Measurements from ENCODE around the gene CKS2.
"Not testable (repeated sequence)": the region's sequence is repeated elsewhere in the genome, so short reads cannot be mapped to it uniquely, and the experiment has no call there.

The CKS2 gene

DNA sequence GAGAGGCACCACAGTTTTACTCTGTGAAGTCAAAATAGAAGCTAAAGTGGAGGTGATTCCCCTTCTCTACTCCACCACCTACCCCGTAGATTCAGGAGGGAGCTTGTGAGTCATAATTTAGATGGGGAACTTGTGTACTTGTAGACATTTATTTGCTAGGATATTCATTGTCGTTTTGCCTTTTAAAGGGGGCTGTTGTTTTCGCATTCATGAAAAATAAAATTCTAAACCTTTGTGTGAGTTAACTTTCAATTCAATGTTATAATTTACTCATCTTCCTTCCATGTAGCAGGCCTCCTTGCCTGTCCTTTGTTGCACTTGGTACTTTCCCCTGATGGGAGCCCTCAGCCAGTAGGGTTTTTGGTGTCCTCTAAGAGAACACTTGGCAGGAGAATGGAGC lies 29.3 kb downstream of the CKS2 start:
- DNase-seq (ENCODE audit: insufficient read length, low spot score), result no peak
- TF ChIP-seq, protein P1, sequence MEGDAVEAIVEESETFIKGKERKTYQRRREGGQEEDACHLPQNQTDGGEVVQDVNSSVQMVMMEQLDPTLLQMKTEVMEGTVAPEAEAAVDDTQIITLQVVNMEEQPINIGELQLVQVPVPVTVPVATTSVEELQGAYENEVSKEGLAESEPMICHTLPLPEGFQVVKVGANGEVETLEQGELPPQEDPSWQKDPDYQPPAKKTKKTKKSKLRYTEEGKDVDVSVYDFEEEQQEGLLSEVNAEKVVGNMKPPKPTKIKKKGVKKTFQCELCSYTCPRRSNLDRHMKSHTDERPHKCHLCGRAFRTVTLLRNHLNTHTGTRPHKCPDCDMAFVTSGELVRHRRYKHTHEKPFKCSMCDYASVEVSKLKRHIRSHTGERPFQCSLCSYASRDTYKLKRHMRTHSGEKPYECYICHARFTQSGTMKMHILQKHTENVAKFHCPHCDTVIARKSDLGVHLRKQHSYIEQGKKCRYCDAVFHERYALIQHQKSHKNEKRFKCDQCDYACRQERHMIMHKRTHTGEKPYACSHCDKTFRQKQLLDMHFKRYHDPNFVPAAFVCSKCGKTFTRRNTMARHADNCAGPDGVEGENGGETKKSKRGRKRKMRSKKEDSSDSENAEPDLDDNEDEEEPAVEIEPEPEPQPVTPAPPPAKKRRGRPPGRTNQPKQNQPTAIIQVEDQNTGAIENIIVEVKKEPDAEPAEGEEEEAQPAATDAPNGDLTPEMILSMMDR (IDR thresholded peaks at IDR 0.05; ENCODE audit: insufficient read depth, missing control alignments), result no peak
- no peak for FAIRE-seq

DNA sequence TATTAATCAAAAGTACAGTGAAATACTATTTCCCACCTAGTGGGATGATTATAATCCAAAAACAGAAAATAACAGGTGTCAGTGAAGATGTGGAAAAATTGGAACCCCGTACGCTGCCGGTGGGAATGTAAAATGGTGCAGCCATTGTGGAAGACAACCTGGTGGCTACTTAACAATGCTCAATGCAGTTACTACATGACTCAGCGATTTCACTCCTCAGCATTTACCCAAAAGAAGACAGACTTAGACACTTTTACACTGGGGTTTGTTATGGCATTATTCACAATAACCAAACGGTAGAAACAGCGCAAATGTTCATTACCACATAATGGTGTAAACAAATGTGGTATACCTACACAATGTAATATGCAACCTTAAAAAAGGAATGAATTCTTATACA lies 31.2 kb downstream of the CKS2 start:
- DNase-seq (ENCODE audit: insufficient read length, low spot score), result no peak
- no peak for FAIRE-seq
- TF ChIP-seq, protein P1 (IDR thresholded peaks at IDR 0.05; ENCODE audit: insufficient read depth, missing control alignments), result no peak

DNA sequence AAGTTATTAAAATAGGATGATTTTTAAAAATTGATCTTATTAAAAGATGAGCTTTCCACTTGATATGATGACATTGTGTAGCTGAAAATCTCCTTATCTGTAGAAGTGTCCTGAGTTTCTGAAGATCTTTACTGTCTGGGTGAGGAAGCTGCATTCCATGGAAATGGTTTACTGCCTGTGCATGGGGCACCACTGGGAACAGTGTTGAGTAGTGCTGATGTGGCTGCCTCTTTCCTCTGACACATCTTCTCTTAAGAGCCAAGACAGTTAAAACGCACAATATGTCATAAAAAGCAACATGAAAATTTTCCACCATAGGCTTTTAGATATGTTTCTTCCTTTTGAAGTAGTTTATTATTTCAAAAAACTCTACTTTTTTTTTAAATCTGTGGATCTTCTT lies 32.0 kb downstream of the CKS2 start:
- TF ChIP-seq, protein P1 (IDR thresholded peaks at IDR 0.05; ENCODE audit: insufficient read depth, missing control alignments), result no peak
- FAIRE-seq (no peak), DNase-seq (ENCODE audit: insufficient read length, low spot score) (no peak)

DNA sequence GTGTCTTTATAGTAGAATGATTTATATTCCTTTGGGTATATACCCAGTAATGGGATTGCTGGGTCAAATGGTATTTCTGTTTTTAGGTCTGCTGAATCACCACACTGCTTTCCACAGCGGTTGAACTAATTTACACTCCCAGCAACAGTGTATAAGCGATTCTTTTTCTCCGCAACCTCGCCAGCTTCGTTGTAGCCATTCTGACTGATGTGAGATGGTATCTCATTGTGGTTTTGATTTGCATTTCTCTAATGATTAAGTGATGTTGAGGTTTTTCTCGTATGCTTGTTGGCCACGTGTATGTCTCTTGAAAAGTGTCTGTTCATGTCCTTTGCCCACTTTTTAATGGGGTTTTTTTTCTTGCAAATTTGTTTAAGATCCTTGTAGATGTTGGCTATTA lies 32.8 kb downstream of the CKS2 start:
- FAIRE-seq; DNase-seq (ENCODE audit: insufficient read length, low spot score): not testable (repeated sequence)

DNA sequence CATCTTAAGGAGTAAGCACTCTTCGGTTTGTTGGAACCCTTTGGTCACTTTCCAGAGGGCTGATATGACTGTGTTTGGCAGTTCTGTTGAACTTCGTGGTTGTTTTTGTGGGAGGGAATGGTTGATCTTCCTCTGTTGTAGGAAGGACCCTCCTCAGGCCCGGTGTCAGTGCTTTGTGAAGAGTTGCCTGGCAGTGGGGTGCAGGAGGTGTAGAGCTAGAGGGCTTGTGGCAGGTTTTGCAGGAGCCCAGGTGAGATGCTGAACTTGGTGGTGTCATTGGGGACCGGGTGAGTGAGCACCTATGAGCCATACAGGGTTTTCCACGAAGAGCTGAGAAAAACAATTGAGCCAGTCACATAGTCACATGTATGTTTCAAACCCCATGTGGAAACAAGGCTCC lies 34.5 kb downstream of the CKS2 start:
- DNase-seq (ENCODE audit: insufficient read length, low spot score) (no peak), FAIRE-seq (no peak)
- TF ChIP-seq, protein P1 (IDR thresholded peaks at IDR 0.05; ENCODE audit: insufficient read depth, missing control alignments), result no peak

- FAIRE-seq (no peak), DNase-seq (ENCODE audit: insufficient read length, low spot score) (no peak)
- TF ChIP-seq, protein P1 (IDR thresholded peaks at IDR 0.05; ENCODE audit: insufficient read depth, missing control alignments), result no peak
These were observed 35.7 kb downstream of the CKS2 start for GRCh38 chr9:89346696-89347095.

DNA sequence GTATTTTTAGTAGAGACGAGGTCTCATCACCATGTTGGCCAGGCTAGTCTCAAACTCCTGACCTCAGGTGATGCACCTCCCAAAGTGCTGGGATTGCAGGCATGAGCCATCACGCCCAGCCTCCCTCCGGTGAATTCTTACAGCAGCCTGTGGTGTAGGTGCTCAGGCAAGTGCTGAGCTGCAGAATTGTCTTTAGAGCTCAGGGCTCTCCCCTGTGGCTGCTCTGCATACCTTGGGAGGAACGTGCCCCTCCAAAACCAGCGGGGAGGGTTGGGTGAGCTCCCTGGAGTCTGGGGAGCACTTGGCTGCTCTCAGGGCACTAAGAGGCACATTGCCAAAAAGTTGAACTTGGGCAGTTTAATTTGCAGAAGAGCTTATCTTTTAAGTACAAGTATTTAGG lies 36.7 kb downstream of the CKS2 start:
- TF ChIP-seq, protein P1 (IDR thresholded peaks at IDR 0.05; ENCODE audit: insufficient read depth, missing control alignments), result no peak
- FAIRE-seq, result no peak
- DNase-seq (ENCODE audit: insufficient read length, low spot score), result no peak

DNA sequence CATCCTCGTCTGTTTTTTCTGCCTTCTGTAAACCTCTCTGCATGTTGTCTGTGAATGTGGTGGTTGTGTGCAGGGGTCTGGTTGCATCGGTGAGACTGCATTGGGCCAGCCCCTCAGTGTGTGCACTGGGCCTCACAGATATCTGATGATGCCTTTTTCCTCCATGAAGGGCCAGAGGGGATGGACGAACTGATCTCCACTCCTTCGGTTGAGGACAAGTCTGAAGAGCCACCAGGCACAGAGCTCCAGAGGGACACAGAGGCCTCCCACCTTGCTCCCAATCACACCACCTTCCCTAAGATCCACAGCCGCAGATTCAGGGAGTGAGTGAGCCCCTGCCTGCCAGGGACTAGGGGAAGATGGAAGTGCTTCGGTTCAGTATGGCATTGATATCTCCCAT lies 38.6 kb downstream of the CKS2 start:
- no peak for FAIRE-seq
- DNase-seq (ENCODE audit: insufficient read length, low spot score), result no peak
- TF ChIP-seq, protein P1 (IDR thresholded peaks at IDR 0.05; ENCODE audit: insufficient read depth, missing control alignments), result no peak

Measured in D721Med (cell line).